GM18870 (cell line): ENCODE data around the gene RUNX3.

ENCODE experiments used
- ATAC-seq: cut with Tn5 transposase; IDR thresholded peaks from one replicate; pipeline ENCODE4 v1.9.1; 2021; ENCODE audit warnings: moderate library complexity; ENCODE audit not compliant: unreplicated experiment

Gene RUNX3

GRCh38 chr1:24948079-24948827 lies 18.2 kb upstream of the RUNX3 start:
- ATAC-seq = no peak

- peak; percentile 72 for ATAC-seq
Measured at GRCh38 chr1:24946861-24947658, 17.0 kb upstream of the RUNX3 start.

GRCh38 chr1:24945354-24946326 lies 15.6 kb upstream of the RUNX3 start:
- ATAC-seq = no peak

GRCh38 chr1:24944318-24944717 lies 14.2 kb upstream of the RUNX3 start:
- ATAC-seq = no peak

GRCh38 chr1:24942789-24943188 lies 12.7 kb upstream of the RUNX3 start:
- no peak for ATAC-seq

GRCh38 chr1:24941564-24941963 lies 11.5 kb upstream of the RUNX3 start:
- ATAC-seq = no peak

GRCh38 chr1:24940231-24940630 lies 10.2 kb upstream of the RUNX3 start:
- ATAC-seq = no peak

GRCh38 chr1:24939675-24940193 lies 9.7 kb upstream of the RUNX3 start:
- no peak for ATAC-seq

- no peak for ATAC-seq
Measured at GRCh38 chr1:24939040-24939674, 9.1 kb upstream of the RUNX3 start.

GRCh38 chr1:24938276-24938675 lies 8.2 kb upstream of the RUNX3 start:
- no peak for ATAC-seq

- no peak for ATAC-seq
Measured at GRCh38 chr1:24936684-24937083, 6.6 kb upstream of the RUNX3 start.

GRCh38 chr1:24935615-24936484 lies 5.8 kb upstream of the RUNX3 start:
- no peak for ATAC-seq

GRCh38 chr1:24935196-24935526 lies 5.1 kb upstream of the RUNX3 start:
- no peak for ATAC-seq

- no peak for ATAC-seq
Measured at GRCh38 chr1:24934310-24935195, 4.5 kb upstream of the RUNX3 start.

GRCh38 chr1:24933468-24933867 lies 3.4 kb upstream of the RUNX3 start:
- ATAC-seq = no peak

- ATAC-seq = no peak
Measured at GRCh38 chr1:24932725-24933294, 2.7 kb upstream of the RUNX3 start.

GRCh38 chr1:24932284-24932683 lies 2.2 kb upstream of the RUNX3 start:
- ATAC-seq = no peak

GRCh38 chr1:24931468-24932231 lies 1.6 kb upstream of the RUNX3 start:
- ATAC-seq = no peak
